ENCODE results near the gene MSI2.

DNA sequence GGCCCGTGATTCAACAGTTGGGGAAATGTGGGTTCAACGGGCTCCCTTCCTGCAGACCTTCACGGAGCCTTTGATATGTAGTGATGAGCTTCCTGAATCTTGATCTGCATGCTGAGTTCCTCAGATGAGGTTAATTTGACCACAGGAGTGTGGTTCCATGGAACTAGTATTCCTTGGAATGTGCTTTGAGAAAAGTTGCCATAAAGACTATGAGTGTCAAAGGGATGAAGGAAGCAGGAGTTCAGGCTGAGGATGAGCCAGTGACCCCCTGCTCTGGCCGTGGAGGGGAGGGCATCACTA, 229.2 kb downstream of the MSI2 start:
- TF ChIP-seq, protein P1, sequence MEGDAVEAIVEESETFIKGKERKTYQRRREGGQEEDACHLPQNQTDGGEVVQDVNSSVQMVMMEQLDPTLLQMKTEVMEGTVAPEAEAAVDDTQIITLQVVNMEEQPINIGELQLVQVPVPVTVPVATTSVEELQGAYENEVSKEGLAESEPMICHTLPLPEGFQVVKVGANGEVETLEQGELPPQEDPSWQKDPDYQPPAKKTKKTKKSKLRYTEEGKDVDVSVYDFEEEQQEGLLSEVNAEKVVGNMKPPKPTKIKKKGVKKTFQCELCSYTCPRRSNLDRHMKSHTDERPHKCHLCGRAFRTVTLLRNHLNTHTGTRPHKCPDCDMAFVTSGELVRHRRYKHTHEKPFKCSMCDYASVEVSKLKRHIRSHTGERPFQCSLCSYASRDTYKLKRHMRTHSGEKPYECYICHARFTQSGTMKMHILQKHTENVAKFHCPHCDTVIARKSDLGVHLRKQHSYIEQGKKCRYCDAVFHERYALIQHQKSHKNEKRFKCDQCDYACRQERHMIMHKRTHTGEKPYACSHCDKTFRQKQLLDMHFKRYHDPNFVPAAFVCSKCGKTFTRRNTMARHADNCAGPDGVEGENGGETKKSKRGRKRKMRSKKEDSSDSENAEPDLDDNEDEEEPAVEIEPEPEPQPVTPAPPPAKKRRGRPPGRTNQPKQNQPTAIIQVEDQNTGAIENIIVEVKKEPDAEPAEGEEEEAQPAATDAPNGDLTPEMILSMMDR (IDR thresholded peaks at IDR 0.05), result no peak
- TF ChIP-seq POLR2A (IDR thresholded peaks at IDR 0.05), result no peak

Measured in right lobe of liver (tissue), 4 donors.